ENCODE data around the gene SMU1. TPM values are rescaled to one million over a fixed set of nuclear protein-coding genes. Genes with fewer than 3 reads are reported as not detected.

Gene SMU1
- total and polyA plus RNA-seq, 2 of the 13 experiments (the other 11 are each of a cell fraction or from before 2014, with no cell fraction given) = 12.9 to 36.6 TPM

DNA sequence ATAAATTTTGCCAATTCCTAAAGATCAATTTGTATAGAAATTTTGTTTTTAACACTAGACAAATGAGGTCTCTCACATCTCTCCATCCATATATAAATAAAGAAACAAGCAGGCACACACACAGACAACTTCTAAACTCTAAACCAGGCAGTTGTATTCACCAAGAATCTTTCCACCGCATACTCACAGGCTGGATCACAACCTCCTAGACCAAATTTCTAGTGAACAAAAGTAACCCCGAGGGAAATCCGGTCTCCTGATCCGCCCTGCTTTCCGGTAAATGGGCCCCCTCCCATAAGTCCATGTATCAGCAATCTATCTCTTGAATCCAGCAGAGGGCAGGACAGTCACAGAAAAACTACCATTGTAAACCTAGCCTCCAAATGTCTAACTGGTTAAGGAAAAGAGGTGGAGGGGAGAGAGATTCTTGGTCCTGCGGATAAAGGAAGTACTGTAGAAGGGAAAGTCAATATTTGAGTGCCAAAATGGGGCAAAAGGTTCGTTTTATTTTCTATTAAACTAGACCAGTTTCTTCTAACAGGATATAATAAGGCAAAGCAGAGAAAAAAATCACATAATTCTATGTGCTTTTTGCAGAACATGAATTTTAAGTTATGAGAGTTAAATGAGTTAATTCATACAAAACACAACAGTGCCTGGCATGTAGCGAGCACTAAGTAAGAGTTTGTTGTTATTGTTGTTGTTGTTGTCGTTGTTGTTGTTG, 4.8 kb upstream of the SMU1 start (continued):
- TF ChIP-seq AGO2 (optimal IDR thresholded peaks at IDR 0.05; ENCODE audit: low read depth, low read length) = no peak
- no peak for TF ChIP-seq ZBTB14 (CRISPR knock-in tag; IDR thresholded peaks at IDR 0.05)
- TF ChIP-seq THAP11 (CRISPR knock-in tag; IDR thresholded peaks at IDR 0.05) = 0 out of 2 replicates have a peak, but pooled peaks have one; percentile 37
- no peak for TF ChIP-seq NONO (IDR thresholded peaks at IDR 0.05)
- TF ChIP-seq NONO (CRISPR knock-in tag; conservative IDR thresholded peaks at IDR 0.05) = no peak
- no peak for TF ChIP-seq ZNF382 (CRISPR knock-in tag; IDR thresholded peaks at IDR 0.05; ENCODE audit: borderline replicate concordance)
- 0 out of 2 replicates have a peak, but pooled peaks have one; percentile 46 for TF ChIP-seq ARID3A (IDR thresholded peaks at IDR 0.05; ENCODE audit: low read depth, low read length)
- TF ChIP-seq ZNF33A (CRISPR knock-in tag; IDR thresholded peaks at IDR 0.05; ENCODE audit: borderline replicate concordance) = no peak
- no peak for TF ChIP-seq JUN (CRISPR knock-in tag; IDR thresholded peaks at IDR 0.05)
- no peak for TF ChIP-seq ZNF510 (CRISPR knock-in tag; IDR thresholded peaks at IDR 0.05; ENCODE audit: low read depth)
- no peak for TF ChIP-seq MED8 (CRISPR knock-in tag; IDR thresholded peaks at IDR 0.05; ENCODE audit: insufficient replicate concordance)
- no peak for TF ChIP-seq MBNL3 (CRISPR knock-in tag; conservative IDR thresholded peaks at IDR 0.05)
- no peak for TF ChIP-seq ZNF251 (CRISPR knock-in tag; IDR thresholded peaks at IDR 0.05)
- TF ChIP-seq SYNCRIP (IDR thresholded peaks at IDR 0.05; ENCODE audit: insufficient read depth, low read depth, low read length) = no peak
- TF ChIP-seq, protein P1, sequence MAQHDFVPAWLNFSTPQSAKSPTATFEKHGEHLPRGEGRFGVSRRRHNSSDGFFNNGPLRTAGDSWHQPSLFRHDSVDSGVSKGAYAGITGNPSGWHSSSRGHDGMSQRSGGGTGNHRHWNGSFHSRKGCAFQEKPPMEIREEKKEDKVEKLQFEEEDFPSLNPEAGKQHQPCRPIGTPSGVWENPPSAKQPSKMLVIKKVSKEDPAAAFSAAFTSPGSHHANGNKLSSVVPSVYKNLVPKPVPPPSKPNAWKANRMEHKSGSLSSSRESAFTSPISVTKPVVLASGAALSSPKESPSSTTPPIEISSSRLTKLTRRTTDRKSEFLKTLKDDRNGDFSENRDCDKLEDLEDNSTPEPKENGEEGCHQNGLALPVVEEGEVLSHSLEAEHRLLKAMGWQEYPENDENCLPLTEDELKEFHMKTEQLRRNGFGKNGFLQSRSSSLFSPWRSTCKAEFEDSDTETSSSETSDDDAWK (CRISPR knock-in tag; IDR thresholded peaks at IDR 0.05) = no peak
- no peak for TF ChIP-seq JARID2 (CRISPR knock-in tag; IDR thresholded peaks at IDR 0.05; ENCODE audit: insufficient replicate concordance)
- TF ChIP-seq PTBP1 (IDR thresholded peaks at IDR 0.05; ENCODE audit: low read depth, low read length, poor library complexity, severe bottlenecking) = no peak
- TF ChIP-seq, protein P2, sequence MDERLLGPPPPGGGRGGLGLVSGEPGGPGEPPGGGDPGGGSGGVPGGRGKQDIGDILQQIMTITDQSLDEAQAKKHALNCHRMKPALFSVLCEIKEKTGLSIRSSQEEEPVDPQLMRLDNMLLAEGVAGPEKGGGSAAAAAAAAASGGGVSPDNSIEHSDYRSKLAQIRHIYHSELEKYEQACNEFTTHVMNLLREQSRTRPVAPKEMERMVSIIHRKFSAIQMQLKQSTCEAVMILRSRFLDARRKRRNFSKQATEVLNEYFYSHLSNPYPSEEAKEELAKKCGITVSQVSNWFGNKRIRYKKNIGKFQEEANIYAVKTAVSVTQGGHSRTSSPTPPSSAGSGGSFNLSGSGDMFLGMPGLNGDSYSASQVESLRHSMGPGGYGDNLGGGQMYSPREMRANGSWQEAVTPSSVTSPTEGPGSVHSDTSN (CRISPR knock-in tag; IDR thresholded peaks at IDR 0.05) = no peak
- no peak for TF ChIP-seq SRSF9 (IDR thresholded peaks at IDR 0.05; ENCODE audit: borderline replicate concordance, insufficient read depth, low read depth, low read length, poor library complexity, severe bottlenecking)
- no peak for TF ChIP-seq HNF4A (CRISPR knock-in tag; IDR thresholded peaks at IDR 0.05)
- TF ChIP-seq ZNF446 (CRISPR knock-in tag; IDR thresholded peaks at IDR 0.05) = no peak
- no peak for TF ChIP-seq NCOA5 (CRISPR knock-in tag; IDR thresholded peaks at IDR 0.05)
- no peak for TF ChIP-seq ZNF747 (CRISPR knock-in tag; IDR thresholded peaks at IDR 0.05; ENCODE audit: borderline replicate concordance)
